ENCODE data around the gene PPP1R9A.

PPP1R9A gene

DNA sequence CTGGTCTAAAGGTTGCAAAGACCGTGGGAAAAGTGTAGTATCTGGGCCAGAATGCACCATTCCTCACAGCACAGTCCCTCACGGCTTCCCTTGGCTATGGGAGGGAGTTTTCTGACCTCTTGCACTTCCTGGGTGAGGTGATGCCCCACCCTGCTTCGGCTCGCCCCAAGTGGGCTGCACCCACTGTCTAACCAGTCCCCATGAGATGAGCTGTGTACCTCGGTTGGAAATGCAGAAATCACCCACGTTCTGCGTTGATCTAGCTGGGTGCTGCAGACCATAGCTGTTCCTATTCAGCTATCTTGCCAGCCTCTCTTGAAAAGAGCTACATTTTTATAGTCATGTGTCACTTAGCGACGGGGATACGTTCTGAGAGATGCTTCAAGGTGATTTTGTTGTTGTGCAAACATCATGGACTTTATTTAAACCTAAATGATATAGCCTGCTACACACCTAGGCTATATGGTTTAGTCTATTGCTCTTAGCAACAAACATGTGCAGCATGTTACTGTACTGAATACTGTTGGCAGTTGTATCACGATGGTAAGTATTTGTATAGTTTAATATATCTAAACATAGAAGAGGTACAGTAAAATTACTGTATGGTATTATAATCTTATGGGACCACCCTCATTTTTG, 120.0 kb downstream of the PPP1R9A start:
- TF ChIP-seq, protein P1, sequence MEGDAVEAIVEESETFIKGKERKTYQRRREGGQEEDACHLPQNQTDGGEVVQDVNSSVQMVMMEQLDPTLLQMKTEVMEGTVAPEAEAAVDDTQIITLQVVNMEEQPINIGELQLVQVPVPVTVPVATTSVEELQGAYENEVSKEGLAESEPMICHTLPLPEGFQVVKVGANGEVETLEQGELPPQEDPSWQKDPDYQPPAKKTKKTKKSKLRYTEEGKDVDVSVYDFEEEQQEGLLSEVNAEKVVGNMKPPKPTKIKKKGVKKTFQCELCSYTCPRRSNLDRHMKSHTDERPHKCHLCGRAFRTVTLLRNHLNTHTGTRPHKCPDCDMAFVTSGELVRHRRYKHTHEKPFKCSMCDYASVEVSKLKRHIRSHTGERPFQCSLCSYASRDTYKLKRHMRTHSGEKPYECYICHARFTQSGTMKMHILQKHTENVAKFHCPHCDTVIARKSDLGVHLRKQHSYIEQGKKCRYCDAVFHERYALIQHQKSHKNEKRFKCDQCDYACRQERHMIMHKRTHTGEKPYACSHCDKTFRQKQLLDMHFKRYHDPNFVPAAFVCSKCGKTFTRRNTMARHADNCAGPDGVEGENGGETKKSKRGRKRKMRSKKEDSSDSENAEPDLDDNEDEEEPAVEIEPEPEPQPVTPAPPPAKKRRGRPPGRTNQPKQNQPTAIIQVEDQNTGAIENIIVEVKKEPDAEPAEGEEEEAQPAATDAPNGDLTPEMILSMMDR (IDR thresholded peaks at IDR 0.05; ENCODE audit: low read depth, low read length): no peak

GRCh38 chr7:95028683-95029082, 121.3 kb downstream of the PPP1R9A start:
- TF ChIP-seq, protein P1 (IDR thresholded peaks at IDR 0.05; ENCODE audit: low read depth, low read length): no peak
- no peak overlapping the region for H3K4me3 ChIP-seq (ENCODE audit: low read depth, low read length)

More for the DNA sequence above, 120.0 kb downstream of the PPP1R9A start:
- H3K4me3 ChIP-seq (ENCODE audit: low read depth, low read length): no peak overlapping the region

- H3K4me3 ChIP-seq (ENCODE audit: low read depth, low read length): no peak overlapping the region
- TF ChIP-seq, protein P1 (IDR thresholded peaks at IDR 0.05; ENCODE audit: low read depth, low read length): no peak
These were observed 127.9 kb downstream of the PPP1R9A start for GRCh38 chr7:95035295-95035694.

GRCh38 chr7:95041031-95041430, 133.6 kb downstream of the PPP1R9A start:
- no peak overlapping the region for H3K4me3 ChIP-seq (ENCODE audit: low read depth, low read length)
- TF ChIP-seq, protein P1 (IDR thresholded peaks at IDR 0.05; ENCODE audit: low read depth, low read length): no peak

GRCh38 chr7:95045236-95045923, 138.0 kb downstream of the PPP1R9A start:
- TF ChIP-seq, protein P1 (IDR thresholded peaks at IDR 0.05; ENCODE audit: low read depth, low read length): no peak

GRCh38 chr7:95046494-95047240, 139.3 kb downstream of the PPP1R9A start:
- TF ChIP-seq, protein P1 (IDR thresholded peaks at IDR 0.05; ENCODE audit: low read depth, low read length): no peak
- H3K4me3 ChIP-seq (ENCODE audit: low read depth, low read length): no peak overlapping the region

More at GRCh38 chr7:95045236-95045923, 138.0 kb downstream of the PPP1R9A start:
- H3K4me3 ChIP-seq (ENCODE audit: low read depth, low read length): no peak overlapping the region

All from WI38 (cell line).